ENCODE results near the gene GCH1.

GCH1 gene

GRCh38 chr14:54867011-54867410 is 35.6 kb downstream of the GCH1 start:
- DNase-seq (ENCODE audit: low read depth in 3 of 3): no peak

- DNase-seq (ENCODE audit: low read depth in 3 of 3): no peak
These were observed 36.0 kb downstream of the GCH1 start for GRCh38 chr14:54866588-54866987.

- DNase-seq (ENCODE audit: low read depth in 3 of 3): no peak
These were observed 38.1 kb downstream of the GCH1 start for GRCh38 chr14:54864526-54864925.

GRCh38 chr14:54857830-54858269 is 44.8 kb downstream of the GCH1 start:
- DNase-seq (ENCODE audit: low read depth in 3 of 3): no peak

GRCh38 chr14:54856152-54856551 is 46.5 kb downstream of the GCH1 start:
- DNase-seq (ENCODE audit: low read depth in 3 of 3): no peak

GRCh38 chr14:54854181-54854580 is 48.4 kb downstream of the GCH1 start:
- DNase-seq (ENCODE audit: low read depth in 3 of 3): no peak

- no peak for DNase-seq (ENCODE audit: low read depth in 3 of 3)
These were observed 49.3 kb downstream of the GCH1 start for GRCh38 chr14:54853339-54853738.

- no peak for DNase-seq (ENCODE audit: low read depth in 3 of 3)
These were observed 50.4 kb downstream of the GCH1 start for GRCh38 chr14:54852215-54852614.

- DNase-seq (ENCODE audit: low read depth in 3 of 3): no peak
These were observed 53.7 kb downstream of the GCH1 start for GRCh38 chr14:54848910-54849309.

GRCh38 chr14:54845641-54846040 is 57.0 kb downstream of the GCH1 start:
- no peak for DNase-seq (ENCODE audit: low read depth in 3 of 3)

GRCh38 chr14:54844479-54844878 is 58.1 kb downstream of the GCH1 start:
- DNase-seq (ENCODE audit: low read depth in 3 of 3): no peak

GRCh38 chr14:54840798-54841197 is 61.8 kb downstream of the GCH1 start:
- no peak for DNase-seq (ENCODE audit: low read depth in 3 of 3)

GRCh38 chr14:54840336-54840735 is 62.3 kb downstream of the GCH1 start:
- DNase-seq (ENCODE audit: low read depth in 3 of 3): no peak

- no peak for DNase-seq (ENCODE audit: low read depth in 3 of 3)
These were observed 62.9 kb downstream of the GCH1 start for GRCh38 chr14:54839701-54840119.

GRCh38 chr14:54838931-54839512 is 63.6 kb downstream of the GCH1 start:
- DNase-seq (ENCODE audit: low read depth in 3 of 3): no peak

- no peak for DNase-seq (ENCODE audit: low read depth in 3 of 3)
These were observed 65.0 kb downstream of the GCH1 start for GRCh38 chr14:54837508-54838149.

GRCh38 chr14:54836231-54836630 is 66.4 kb downstream of the GCH1 start:
- DNase-seq (ENCODE audit: low read depth in 3 of 3): no peak

GRCh38 chr14:54834727-54835126 is 67.9 kb downstream of the GCH1 start:
- no peak for DNase-seq (ENCODE audit: low read depth in 3 of 3)

GRCh38 chr14:54834081-54834480 is 68.5 kb downstream of the GCH1 start:
- DNase-seq (ENCODE audit: low read depth in 3 of 3): no peak

GRCh38 chr14:54830650-54831049 is 72.0 kb downstream of the GCH1 start:
- no peak for DNase-seq (ENCODE audit: low read depth in 3 of 3)

- DNase-seq (ENCODE audit: low read depth in 3 of 3): no peak
These were observed 73.0 kb downstream of the GCH1 start for GRCh38 chr14:54829486-54830224.

- DNase-seq (ENCODE audit: low read depth in 3 of 3): no peak
These were observed 74.6 kb downstream of the GCH1 start for GRCh38 chr14:54828037-54828436.

Data from stimulated activated CD4-positive, alpha-beta T cell treated with anti-CD3 and anti-CD28 coated beads, TNF-alpha, amount 100 ng/mL, for 4 hours (primary cell).